Gastroesophageal sphincter (tissue), 4 donors: ENCODE data around the gene CCDC51. TPM values are rescaled to one million over a fixed set of nuclear protein-coding genes. Genes with fewer than 3 reads are reported as not detected.
"Not testable (repeated sequence)": the region's sequence is repeated elsewhere in the genome, so short reads cannot be mapped to it uniquely, and the experiment has no call there.

Experiments
- ATAC-seq: fragments of 150-250 bp; one replicate; pipeline ENCODE4 v1.9.1; 2016; ENCODE audit warnings: mild to moderate bottlenecking, moderate library complexity
- H3K27ac ChIP-seq, 4 donors: fragments of 200-600 bp; sonication (generic) in 3 of 4; 1 replicate in 3 of 4; 2 replicates in 1 of 4; pipeline ENCODE4 v1.5.1; 2016 to 2019
- H3K27me3 ChIP-seq: fragments of 200-600 bp; sonication (generic); one replicate; pipeline ENCODE4 v1.5.1; 2019
- H3K36me3 ChIP-seq, 2 donors: fragments of 200-600 bp; sonication (generic); one replicate each; pipeline ENCODE4 v1.5.1; 2019; ENCODE audit warnings: control low read depth in 1 of 2
- H3K4me1 ChIP-seq, 3 donors: fragments of 200-600 bp; sonication (generic); 1 replicate in 2 of 3; 2 replicates in 1 of 3; pipeline ENCODE4 v1.5.1; 2016 to 2019; ENCODE audit warnings: control low read depth in 2 of 3
- H3K4me3 ChIP-seq, 2 donors: fragments of 200-600 bp; sonication (generic); one replicate each; pipeline ENCODE4 v1.5.1; 2019; ENCODE audit warnings: mild to moderate bottlenecking in 1 of 2, moderate library complexity in 1 of 2
- H3K9me3 ChIP-seq, 3 donors: fragments of 200-600 bp; sonication (generic); one replicate each; pipeline ENCODE4 v1.5.1; 2017 to 2019; ENCODE audit warnings: control low read depth in 2 of 3
- EP300 ChIP-seq: sonication (generic); formaldehyde crosslinking; IDR thresholded peaks from one replicate; pipeline ENCODE4 v1.6.1; 2017; ENCODE audit warnings: antibody characterized with exemption, mild to moderate bottlenecking
- POLR2A ChIP-seq, 2 donors: fragments of 450-650 bp; IDR thresholded peaks; one replicate each; pipeline ENCODE4 v1.6.1; 2017; ENCODE audit warnings: antibody characterized with exemption in 2 of 2, mild to moderate bottlenecking in 2 of 2, moderate library complexity in 1 of 2
- POLR2AphosphoS5 ChIP-seq: sonication (generic); formaldehyde crosslinking; IDR thresholded peaks from one replicate; pipeline ENCODE4 v1.6.1; 2017; ENCODE audit warnings: antibody characterized with exemption
- WGBS, 2 donors: methylation state at CpG; one replicate each; pipeline ENCODE4 v1.1.5; 2018; ENCODE audit warnings: low coverage in 1 of 2; 5-methylcytosine and 5-hydroxymethylcytosine counted together
- total RNA-seq, 4 donors: library from RNA; depleted of rRNA; stranded (reverse); fragments of >200 nt; gene quantifications; one replicate each; pipeline ENCODE4 v1.1.0, GENCODE V29; 2016
- TF ChIP-seq, protein P1 (sequence below), 4 experiments: fragments of 200-600 bp in 2 of 4; fragments of 450-650 bp in 2 of 4; sonication (generic) in 1 of 4; IDR thresholded peaks; one replicate each; pipeline ENCODE4 v1.5.1; 2017 to 2019; ENCODE audit warnings: antibody characterized with exemption in 4 of 4, mild to moderate bottlenecking in 2 of 4, moderate library complexity in 2 of 4

The CCDC51 gene
- total RNA-seq = 10 to 100 TPM; 10.2 to 32.6 (median 26.3) TPM

GRCh38 chr3:48439820-48440589, at the start of gene CCDC51, which contains the start of gene TMA7:
Gene CCDC51 (minus strand): TSS chr3:48440119. CDS start chr3:48435128, 4,991 bp downstream.
Gene TMA7 (plus strand): TSS chr3:48440257. CDS start chr3:48440297, 40 bp downstream.
- Histone ChIP-seq H3K27me3 (no peaks in the 10 kb centered on the region), H3K27ac (peak within 1 kb of the TSS; percentile 87 to 96 (median 92)), H3K36me3 (peaks cover 0 to 39% of the 10 kb centered on the region in 2 donors), H3K9me3 (no peaks in the 10 kb centered on the region), H3K4me3 (peak within 1 kb of the TSS; percentile 83 to 89), H3K4me1 (peaks cover 0 to 51% (median 17%) of the 10 kb centered on the region in 3 donors)
- peak; percentile 98 for ATAC-seq
- WGBS, 2 donors = 0 to 10% methylated on average over 2 to 14 of the region's 54 CpGs
- peak; percentile 92 to 93 for TF ChIP-seq POLR2A (IDR thresholded peaks at IDR 0.05)
- TF ChIP-seq POLR2AphosphoS5 = peak; percentile 98
- TF ChIP-seq, protein P1, sequence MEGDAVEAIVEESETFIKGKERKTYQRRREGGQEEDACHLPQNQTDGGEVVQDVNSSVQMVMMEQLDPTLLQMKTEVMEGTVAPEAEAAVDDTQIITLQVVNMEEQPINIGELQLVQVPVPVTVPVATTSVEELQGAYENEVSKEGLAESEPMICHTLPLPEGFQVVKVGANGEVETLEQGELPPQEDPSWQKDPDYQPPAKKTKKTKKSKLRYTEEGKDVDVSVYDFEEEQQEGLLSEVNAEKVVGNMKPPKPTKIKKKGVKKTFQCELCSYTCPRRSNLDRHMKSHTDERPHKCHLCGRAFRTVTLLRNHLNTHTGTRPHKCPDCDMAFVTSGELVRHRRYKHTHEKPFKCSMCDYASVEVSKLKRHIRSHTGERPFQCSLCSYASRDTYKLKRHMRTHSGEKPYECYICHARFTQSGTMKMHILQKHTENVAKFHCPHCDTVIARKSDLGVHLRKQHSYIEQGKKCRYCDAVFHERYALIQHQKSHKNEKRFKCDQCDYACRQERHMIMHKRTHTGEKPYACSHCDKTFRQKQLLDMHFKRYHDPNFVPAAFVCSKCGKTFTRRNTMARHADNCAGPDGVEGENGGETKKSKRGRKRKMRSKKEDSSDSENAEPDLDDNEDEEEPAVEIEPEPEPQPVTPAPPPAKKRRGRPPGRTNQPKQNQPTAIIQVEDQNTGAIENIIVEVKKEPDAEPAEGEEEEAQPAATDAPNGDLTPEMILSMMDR (IDR thresholded peaks at IDR 0.05) = no peak

DNA sequence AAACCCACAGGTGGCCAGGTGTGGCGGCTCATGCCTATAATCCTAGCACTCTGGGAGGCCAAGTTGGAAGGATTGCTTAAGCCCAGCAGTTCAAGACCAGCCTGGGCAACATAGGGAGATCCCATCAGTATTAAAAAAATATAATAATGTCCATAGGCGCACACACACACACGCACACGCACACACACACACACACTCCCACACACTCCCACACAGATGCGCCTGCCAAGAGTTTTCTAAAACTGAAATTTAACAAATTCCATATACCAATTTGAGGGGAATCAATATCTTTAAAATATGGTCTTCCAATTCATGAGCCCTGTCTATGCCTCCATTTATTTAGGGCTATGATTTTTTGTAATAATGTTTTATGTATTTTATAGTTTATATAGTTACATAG, 47.0 kb upstream of the CCDC51 start:
- TF ChIP-seq POLR2A (IDR thresholded peaks at IDR 0.05) = no peak
- no peak for TF ChIP-seq EP300
- TF ChIP-seq POLR2AphosphoS5 = no peak
- TF ChIP-seq, protein P1 (IDR thresholded peaks at IDR 0.05) = no peak
- H3K27me3 ChIP-seq = no peaks in the 10 kb centered on the region
- no peak overlapping the region for H3K27ac ChIP-seq
- 84 to 93% methylated on average over 5 of the region's 5 CpGs for WGBS, 2 donors
- H3K36me3 ChIP-seq = no peaks in the 10 kb centered on the region
- no peak for ATAC-seq
- no peaks in the 10 kb centered on the region for H3K4me1 ChIP-seq
- H3K9me3 ChIP-seq = no peaks in the 10 kb centered on the region
- H3K4me3 ChIP-seq = no peak overlapping the region

DNA sequence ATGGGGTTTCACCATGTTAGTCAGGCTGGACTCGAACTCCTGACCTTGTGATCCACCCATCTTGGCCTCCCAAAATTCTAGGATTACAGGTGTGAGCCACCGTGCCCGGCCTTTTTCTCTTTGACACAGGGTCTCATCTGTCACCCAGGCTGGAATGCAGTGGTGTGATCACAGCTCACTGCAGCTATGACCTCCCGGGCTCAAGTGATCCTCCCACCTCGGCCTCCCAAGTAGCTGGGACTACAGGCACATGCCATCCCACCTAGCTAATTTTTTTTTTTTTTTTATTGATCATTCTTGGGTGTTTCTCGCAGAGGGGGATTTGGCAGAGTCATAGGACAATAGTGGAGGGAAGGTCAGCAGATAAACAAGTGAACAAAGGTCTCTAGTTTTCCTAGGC, 42.9 kb upstream of the CCDC51 start:
- H3K9me3 ChIP-seq, H3K27ac ChIP-seq, H3K4me3 ChIP-seq, ATAC-seq, H3K27me3 ChIP-seq, H3K4me1 ChIP-seq: not testable (repeated sequence)
- H3K36me3 ChIP-seq = peaks cover 0 to 19% of the 10 kb centered on the region in 2 donors
- WGBS, 2 donors = 86 to 100% methylated on average over 1 to 2 of the region's 6 CpGs

DNA sequence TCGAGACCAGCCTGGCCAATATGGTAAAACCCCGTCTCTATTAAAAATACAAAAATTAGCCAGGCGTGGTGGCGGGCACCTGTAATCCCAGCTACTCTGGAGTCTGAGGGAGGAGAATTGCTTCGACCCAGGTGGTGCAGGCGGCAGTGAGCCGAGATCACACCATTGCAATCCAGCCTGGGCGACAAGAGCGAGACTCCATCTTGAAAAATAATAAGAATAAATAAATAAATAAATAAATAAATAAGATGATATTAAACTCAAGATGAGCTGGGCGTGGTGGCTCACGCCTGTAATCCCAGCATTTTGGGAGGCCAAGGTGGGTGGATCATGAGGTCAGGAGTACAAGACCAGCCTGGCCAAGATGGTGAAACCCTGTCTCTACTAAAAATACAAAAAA, 41.0 kb upstream of the CCDC51 start:
- not testable (repeated sequence) for H3K27ac ChIP-seq, H3K27me3 ChIP-seq, H3K4me3 ChIP-seq, H3K4me1 ChIP-seq, ATAC-seq, H3K9me3 ChIP-seq
- peaks cover 0 to 35% of the 10 kb centered on the region in 2 donors for H3K36me3 ChIP-seq
- WGBS, 2 donors = 95 to 97% methylated on average over 5 to 9 of the region's 11 CpGs

DNA sequence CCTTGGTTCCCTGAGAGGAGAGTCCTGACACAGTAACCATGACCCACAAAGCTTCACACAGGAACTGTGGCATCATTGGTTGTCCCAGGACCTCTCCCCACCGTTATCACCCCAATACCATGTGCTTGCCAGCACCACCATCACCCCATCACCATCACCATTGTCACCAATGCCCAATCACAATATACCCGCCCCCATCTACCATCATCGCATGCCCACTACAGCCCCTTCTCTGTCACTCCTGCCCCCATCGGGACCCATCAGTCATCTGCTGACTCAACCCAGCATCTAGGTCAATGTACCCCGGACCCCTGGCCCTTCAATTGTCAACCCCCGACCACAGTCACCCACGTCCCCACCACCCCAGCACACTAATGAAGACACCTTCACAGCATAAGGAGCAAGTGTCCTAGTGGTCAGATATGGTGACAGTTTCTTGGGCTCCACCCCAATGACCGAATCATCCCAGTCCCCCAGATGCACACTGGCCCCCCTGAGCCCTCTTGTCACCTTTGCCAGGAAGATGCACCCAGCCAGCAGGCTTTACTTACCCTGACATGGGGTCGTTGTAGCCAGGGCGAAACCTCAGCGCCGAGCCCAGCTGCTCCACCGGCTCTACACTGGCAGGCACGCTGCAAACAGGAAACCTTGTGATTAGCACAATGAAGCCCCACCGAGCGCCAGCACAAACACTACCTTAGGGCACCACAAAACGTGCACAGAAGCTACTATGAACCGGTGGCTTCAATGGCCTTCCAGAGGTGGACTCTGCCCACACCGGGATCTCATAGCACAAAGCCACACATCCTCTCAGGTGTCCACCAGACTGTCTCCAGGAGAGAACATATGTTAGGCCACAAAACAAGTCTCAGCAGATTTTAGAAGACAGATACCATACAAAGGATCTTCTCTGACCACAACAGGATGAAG, 39.0 kb upstream of the CCDC51 start:
- TF ChIP-seq POLR2A (IDR thresholded peaks at IDR 0.05) (no peak), POLR2AphosphoS5 (no peak), EP300 (no peak)
- TF ChIP-seq, protein P1 (IDR thresholded peaks at IDR 0.05) = no peak
- 84% methylated on average over 9 of the region's 19 CpGs for WGBS, 2 donors
- H3K36me3 ChIP-seq = peaks cover 0 to 35% of the 10 kb centered on the region in 2 donors
- no peaks in the 10 kb centered on the region for H3K9me3 ChIP-seq
- H3K4me1 ChIP-seq = peaks cover 0 to 2% (median 0%) of the 10 kb centered on the region in 3 donors
- peak overlapping the region in 1 of 4 donors; percentile 13 for H3K27ac ChIP-seq
- no peak overlapping the region for H3K4me3 ChIP-seq
- H3K27me3 ChIP-seq = no peaks in the 10 kb centered on the region
- ATAC-seq = no peak
